Fibroblast of pulmonary artery (primary cell): ENCODE data around the gene HDAC9.

Experiments
- DNase-seq: peaks from one replicate; pipeline ENCODE4 v3.0.0-alpha.2; 2010; ENCODE audit warnings: low read depth
- H3K4me3 ChIP-seq: replicated peaks from 2 replicates; pipeline ENCODE4 v1.5.1; 2011; ENCODE audit warnings: low read depth, mild to moderate bottlenecking, control low read depth, low read length, moderate library complexity
- TF ChIP-seq, protein P1 (sequence below): IDR thresholded peaks from 2 replicates; pipeline ENCODE4 v1.5.1; 2011; ENCODE audit warnings: mild to moderate bottlenecking, control low read depth, low read length, inconsistent platforms; ENCODE audit errors: missing control alignments

The HDAC9 gene

DNA sequence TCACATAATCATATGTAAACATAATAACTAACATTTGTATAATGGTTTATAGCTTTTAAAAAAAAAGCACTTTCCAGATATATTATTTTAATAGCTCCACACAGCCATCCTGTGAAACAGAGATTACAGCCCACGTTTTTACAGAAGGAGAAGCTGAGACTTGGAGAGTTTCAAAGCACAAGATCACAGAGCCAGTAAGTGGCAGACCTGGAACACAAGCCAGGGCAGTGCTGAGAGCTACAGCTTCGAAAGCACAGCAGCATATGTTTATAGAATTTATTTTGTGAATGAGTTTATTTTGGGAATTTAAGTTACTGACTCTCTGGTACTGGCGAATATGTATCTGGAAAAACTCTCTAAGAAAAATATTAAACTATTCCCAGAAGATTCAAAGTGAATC lies 149.4 kb downstream of the HDAC9 start:
- TF ChIP-seq, protein P1, sequence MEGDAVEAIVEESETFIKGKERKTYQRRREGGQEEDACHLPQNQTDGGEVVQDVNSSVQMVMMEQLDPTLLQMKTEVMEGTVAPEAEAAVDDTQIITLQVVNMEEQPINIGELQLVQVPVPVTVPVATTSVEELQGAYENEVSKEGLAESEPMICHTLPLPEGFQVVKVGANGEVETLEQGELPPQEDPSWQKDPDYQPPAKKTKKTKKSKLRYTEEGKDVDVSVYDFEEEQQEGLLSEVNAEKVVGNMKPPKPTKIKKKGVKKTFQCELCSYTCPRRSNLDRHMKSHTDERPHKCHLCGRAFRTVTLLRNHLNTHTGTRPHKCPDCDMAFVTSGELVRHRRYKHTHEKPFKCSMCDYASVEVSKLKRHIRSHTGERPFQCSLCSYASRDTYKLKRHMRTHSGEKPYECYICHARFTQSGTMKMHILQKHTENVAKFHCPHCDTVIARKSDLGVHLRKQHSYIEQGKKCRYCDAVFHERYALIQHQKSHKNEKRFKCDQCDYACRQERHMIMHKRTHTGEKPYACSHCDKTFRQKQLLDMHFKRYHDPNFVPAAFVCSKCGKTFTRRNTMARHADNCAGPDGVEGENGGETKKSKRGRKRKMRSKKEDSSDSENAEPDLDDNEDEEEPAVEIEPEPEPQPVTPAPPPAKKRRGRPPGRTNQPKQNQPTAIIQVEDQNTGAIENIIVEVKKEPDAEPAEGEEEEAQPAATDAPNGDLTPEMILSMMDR = no peak
- no peak overlapping the region for H3K4me3 ChIP-seq
- DNase-seq = no peak

GRCh38 chr7:18647582-18647981 lies 152.0 kb downstream of the HDAC9 start:
- no peak overlapping the region for H3K4me3 ChIP-seq
- TF ChIP-seq, protein P1 = no peak
- no peak for DNase-seq

- TF ChIP-seq, protein P1 = no peak
- no peak for DNase-seq
- H3K4me3 ChIP-seq = no peak overlapping the region
Measured at GRCh38 chr7:18648849-18649758, 153.6 kb downstream of the HDAC9 start.

DNA sequence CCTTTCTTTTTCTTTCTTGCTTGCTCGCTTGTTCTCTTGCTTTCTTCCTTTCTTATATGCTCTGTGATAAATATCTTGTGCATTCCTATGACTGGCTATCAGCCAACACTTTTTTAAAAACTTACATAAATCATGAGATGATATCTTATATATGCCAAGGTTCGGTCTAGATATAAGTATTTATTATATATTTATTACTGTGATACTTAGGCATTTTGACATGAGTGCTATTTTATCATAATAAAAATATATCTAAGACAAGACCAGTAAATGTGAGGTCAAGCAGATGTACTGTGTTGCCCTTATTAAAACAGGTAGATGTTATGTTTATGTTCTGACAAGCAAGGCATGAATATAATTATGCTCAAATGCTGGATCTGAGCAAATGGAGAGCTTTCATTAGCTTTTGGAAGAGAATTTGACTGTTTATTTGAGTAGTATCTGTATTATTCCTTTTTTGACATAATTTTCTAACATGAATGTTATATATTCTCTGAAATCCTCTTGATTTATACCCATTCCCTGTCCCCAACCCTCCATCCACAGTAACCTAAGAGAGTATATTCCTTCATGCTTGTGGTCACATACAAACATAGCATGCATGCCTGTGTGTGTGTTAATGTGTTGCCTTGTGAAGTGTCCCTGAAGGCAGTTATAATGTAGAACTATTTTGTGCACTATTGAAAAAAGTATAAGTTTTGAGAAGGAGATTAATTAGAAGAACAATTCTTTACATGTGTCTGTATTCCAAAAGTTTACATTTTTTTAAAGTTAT lies 158.0 kb downstream of the HDAC9 start:
- H3K4me3 ChIP-seq = no peak overlapping the region
- no peak for DNase-seq
- TF ChIP-seq, protein P1 = no peak

GRCh38 chr7:18654709-18655108 lies 159.2 kb downstream of the HDAC9 start:
- no peak overlapping the region for H3K4me3 ChIP-seq
- no peak for DNase-seq
- TF ChIP-seq, protein P1 = no peak

- DNase-seq = no peak
- TF ChIP-seq, protein P1 = no peak
- H3K4me3 ChIP-seq = no peak overlapping the region
Measured at GRCh38 chr7:18655506-18655905, 160.0 kb downstream of the HDAC9 start.
